Pancreas (tissue), 10 donors: ENCODE results near the gene PEX1. TPM values are rescaled to one million over a fixed set of nuclear protein-coding genes. Genes with fewer than 3 reads are reported as not detected.

Experiments used
- ATAC-seq, 4 donors: fragments of 200-7000 bp; cut with Tn5 transposase; one replicate each; pipeline versions ENCODE4 v1.8.0 to v1.9.1; 2020; ENCODE audit warnings: mild to moderate bottlenecking in 4 of 4, moderate library complexity in 4 of 4
- DNase-seq, 6 donors: peaks; one replicate each; pipeline ENCODE4 v3.0.0-alpha.2; 2020
- FAIRE-seq: peaks from 2 replicates; lab custom pipeline; 2012; peaks lifted over from hg19 to GRCh38; lab: Jason Lieb, UNC
- H3K27ac ChIP-seq, 4 donors: fragments of 200-600 bp; sonication (generic); 1 replicate in 3 of 4; 2 replicates in 1 of 4; pipeline versions ENCODE4 v1.5.0 to v1.8.0; 2020
- H3K27me3 ChIP-seq, 4 donors: fragments of 200-600 bp; one replicate each; pipeline ENCODE4 v1.8.0; 2021
- H3K36me3 ChIP-seq, 3 donors: fragments of 200-600 bp; sonication (generic) in 1 of 3; one replicate each; pipeline versions ENCODE4 v1.5.0 to v1.8.0; 2020 to 2021
- H3K4me1 ChIP-seq, 3 donors: fragments of 200-600 bp; one replicate each; pipeline ENCODE4 v1.8.0; 2021
- H3K4me3 ChIP-seq, 4 donors: fragments of 200-600 bp; sonication (generic) in 2 of 4; one replicate each; pipeline versions ENCODE4 v1.5.0 to v1.8.0; 2020 to 2021
- H3K9me3 ChIP-seq, 4 donors: fragments of 200-600 bp; one replicate each; pipeline ENCODE4 v1.8.0; 2021
- WGBS, 2 donors: extraction: QIAGEN DNeasy Blood & Tissue Kit; methylation state at CpG; one replicate each; pipeline ENCODE4 v1.1.7; 2013; 5-methylcytosine and 5-hydroxymethylcytosine counted together
- intact Hi-C, 3 donors: fragments of 100-400 bp; cut with DNase I; formaldehyde crosslinking; loops; one replicate each; pipeline versions ENCODE4 v1.11.1 to v1.14.2; 2022
- polyA plus RNA-seq, 2 donors: library from polyadenylated mRNA; stranded (reverse); fragments of 200-250 nt; gene quantifications; one replicate each; pipeline ENCODE4 v1.2.3, GENCODE V29; 2013
- total RNA-seq, 6 donors: library from RNA; stranded (reverse); fragmentation: NEBNext Ultra II Directional in 4 of 6; extraction: Animal tissue kit (Norgen Biotek cat#: 25700) in 4 of 6; gene quantifications; one replicate each; pipeline versions ENCODE4 v1.2.1 to v1.2.4, GENCODE V29; 2021 to 2023
- TF ChIP-seq, protein P1 (sequence below), 4 donors: fragments of 200-600 bp; sonication (generic) in 3 of 4; IDR thresholded peaks; one replicate each; pipeline versions ENCODE4 v1.5.0 to v1.8.0; 2021; ENCODE audit warnings: antibody characterized with exemption in 4 of 4
- donor health status: healthy with polysubstance abuse.
- donor health status: DM: no; HTN: no; CAD: no; lungs with moderate emphysema.
- donor health status: DM: no; HTN: no; CAD: no.
- donor health status: control.
- donor health status: control.
- donor health status: Bipolar disorder and iron deficiency.
- donor health status: DM: yes; HTN: yes; CAD: no.
- donor health status: DM: no; HTN: no; CAD: no.
- donor health status: DM: no; HTN: no; CAD: no.
- donor health status: DM: yes; HTN: yes; CAD: no.

The PEX1 gene
- total and polyA plus RNA-seq, 8 donors, result 7.6 to 20.8 (median 10.5) TPM

DNA sequence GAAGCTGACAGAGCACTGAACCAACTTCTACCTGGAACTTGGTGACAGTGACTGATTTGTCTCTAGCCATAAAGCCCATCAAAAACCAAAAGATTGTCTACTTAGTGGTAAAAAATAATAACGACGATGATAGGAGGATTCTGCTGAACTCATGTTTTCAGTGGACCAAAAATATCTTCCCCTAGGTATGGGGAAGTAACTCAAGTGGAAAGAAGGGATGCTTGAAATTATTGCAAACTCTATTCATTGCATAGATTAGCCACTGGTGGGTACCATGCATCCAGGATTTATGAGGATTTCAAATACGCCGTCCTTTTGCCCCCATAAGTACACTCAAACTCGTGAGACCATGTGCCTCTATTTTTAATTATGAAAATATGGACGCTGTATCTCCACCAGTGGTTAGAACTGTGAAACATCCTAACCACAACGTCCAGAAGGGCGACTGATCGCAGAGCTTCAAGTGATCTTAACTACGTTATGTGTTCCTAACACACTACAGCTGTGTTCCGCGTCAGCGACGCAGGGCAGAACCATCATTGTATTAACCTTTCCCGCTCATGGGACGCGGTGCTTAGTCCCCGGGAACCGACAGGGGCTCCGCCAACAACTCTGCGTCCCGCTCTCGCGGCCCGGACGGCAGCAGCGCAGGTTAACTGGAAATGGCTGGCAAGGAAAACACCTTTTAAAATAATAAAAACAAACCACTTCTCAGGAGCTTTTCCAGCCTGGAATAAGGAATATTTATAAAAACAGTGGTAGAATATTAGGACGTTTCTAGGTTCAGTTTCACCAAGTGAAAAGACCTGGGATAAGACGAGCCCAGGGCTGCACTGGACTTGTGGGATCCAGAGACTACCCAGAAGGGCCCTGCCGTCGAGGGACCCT lies 776 bp downstream of the PEX1 start:
- no peaks in the 10 kb centered on the region for H3K9me3 ChIP-seq
- peaks cover 0 to 20% (median 3%) of the 10 kb centered on the region in 3 donors for H3K36me3 ChIP-seq
- H3K27ac ChIP-seq, result peak overlapping the region; percentile 56 to 84 (median 72)
- WGBS, 2 donors, result 0 to 1% methylated on average over 31 of the region's 31 CpGs
- DNase-seq, result peak; percentile 28 to 74 (median 44)
- TF ChIP-seq, protein P1, sequence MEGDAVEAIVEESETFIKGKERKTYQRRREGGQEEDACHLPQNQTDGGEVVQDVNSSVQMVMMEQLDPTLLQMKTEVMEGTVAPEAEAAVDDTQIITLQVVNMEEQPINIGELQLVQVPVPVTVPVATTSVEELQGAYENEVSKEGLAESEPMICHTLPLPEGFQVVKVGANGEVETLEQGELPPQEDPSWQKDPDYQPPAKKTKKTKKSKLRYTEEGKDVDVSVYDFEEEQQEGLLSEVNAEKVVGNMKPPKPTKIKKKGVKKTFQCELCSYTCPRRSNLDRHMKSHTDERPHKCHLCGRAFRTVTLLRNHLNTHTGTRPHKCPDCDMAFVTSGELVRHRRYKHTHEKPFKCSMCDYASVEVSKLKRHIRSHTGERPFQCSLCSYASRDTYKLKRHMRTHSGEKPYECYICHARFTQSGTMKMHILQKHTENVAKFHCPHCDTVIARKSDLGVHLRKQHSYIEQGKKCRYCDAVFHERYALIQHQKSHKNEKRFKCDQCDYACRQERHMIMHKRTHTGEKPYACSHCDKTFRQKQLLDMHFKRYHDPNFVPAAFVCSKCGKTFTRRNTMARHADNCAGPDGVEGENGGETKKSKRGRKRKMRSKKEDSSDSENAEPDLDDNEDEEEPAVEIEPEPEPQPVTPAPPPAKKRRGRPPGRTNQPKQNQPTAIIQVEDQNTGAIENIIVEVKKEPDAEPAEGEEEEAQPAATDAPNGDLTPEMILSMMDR (IDR thresholded peaks at IDR 0.05), result no peak
- H3K4me3 ChIP-seq, result peak overlapping the region; percentile 82 to 90 (median 90)
- peak; percentile 36 to 66 (median 52) for ATAC-seq
- no peak for FAIRE-seq
- intact Hi-C loops, result no loop called here
- H3K27me3 ChIP-seq, result no peaks in the 10 kb centered on the region
- H3K4me1 ChIP-seq, result peaks cover 5 to 15% (median 15%) of the 10 kb centered on the region in 3 donors

DNA sequence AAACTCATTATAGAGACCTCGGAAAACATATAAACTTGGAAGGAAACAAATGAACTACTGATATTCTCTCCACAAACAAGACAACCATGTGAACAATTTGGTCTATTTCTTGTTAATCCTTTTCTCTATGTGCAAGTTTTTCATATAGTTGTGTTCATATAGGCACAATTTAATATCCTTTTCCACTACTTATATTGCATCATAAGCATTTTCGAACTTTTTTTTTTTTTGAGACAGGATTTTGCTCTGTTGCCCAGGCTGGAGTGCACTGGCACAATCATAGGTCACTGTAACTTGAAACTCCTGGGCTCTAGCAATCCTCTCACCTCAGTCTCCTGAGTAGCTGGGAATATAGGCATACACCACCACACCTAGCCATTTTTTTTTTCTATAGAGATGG lies 5.2 kb downstream of the PEX1 start:
- FAIRE-seq (no peak), DNase-seq (no peak), ATAC-seq (no peak)
- Histone ChIP-seq H3K36me3 (no peaks in the 10 kb centered on the region), H3K9me3 (no peaks in the 10 kb centered on the region), H3K27me3 (no peaks in the 10 kb centered on the region), H3K4me3 (no peak overlapping the region), H3K27ac (no peak overlapping the region), H3K4me1 (peaks cover 5 to 11% (median 11%) of the 10 kb centered on the region in 3 donors)
- intact Hi-C loops, result no loop called here
- 74 to 84% methylated on average over 2 of the region's 2 CpGs for WGBS, 2 donors
- TF ChIP-seq, protein P1 (IDR thresholded peaks at IDR 0.05), result no peak

DNA sequence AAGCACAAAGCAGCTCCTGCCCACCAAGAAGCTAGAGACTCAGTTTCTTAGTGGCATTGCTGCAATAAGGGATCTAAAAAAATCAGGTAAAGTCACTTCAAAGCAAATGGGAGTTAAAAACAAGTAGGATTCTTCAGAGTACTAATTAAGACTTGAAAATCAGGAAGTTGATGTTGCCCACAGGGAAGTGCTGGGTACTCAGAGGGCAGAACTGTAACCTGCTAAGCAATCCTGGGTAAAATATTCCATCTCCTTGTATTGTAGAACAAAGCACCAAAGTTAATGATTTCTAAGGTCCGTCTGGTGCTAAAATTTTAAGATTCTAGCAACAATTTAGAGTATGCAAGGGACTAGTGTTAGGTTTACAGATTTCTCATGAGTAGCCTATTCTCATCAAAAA lies 8.3 kb downstream of the PEX1 start:
- 72 to 77% methylated on average over 1 of the region's 1 CpG for WGBS, 2 donors
- no peak for ATAC-seq
- no peak for FAIRE-seq
- Histone ChIP-seq H3K9me3 (no peaks in the 10 kb centered on the region), H3K4me1 (no peaks in the 10 kb centered on the region), H3K27me3 (no peaks in the 10 kb centered on the region), H3K36me3 (peaks cover 0 to 15% (median 5%) of the 10 kb centered on the region in 3 donors), H3K27ac (no peak overlapping the region), H3K4me3 (no peak overlapping the region)
- TF ChIP-seq, protein P1 (IDR thresholded peaks at IDR 0.05), result no peak
- no peak for DNase-seq
- intact Hi-C loops, result no loop called here

DNA sequence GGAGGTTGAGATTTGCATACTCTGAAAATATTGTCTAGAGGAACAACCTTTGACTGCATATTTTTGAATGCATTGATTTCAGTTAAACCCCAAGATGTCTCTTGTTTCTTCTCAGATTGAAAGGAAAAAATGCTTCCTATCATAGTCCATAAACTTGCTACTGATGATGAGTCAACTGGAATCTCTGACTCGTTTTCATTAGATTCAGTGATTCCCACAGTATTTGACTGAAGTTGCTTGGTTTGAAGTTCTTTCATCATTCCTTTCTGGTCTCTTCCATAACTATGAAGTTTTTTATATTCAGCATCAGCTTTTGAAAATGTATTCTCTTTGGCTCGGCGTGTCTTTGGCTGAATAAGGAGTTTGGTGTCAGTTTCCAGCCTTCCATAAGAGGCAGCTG lies 10.7 kb downstream of the PEX1 start:
- Histone ChIP-seq H3K4me3 (no peak overlapping the region), H3K9me3 (no peaks in the 10 kb centered on the region), H3K27ac (no peak overlapping the region), H3K27me3 (no peaks in the 10 kb centered on the region), H3K36me3 (peaks cover 0 to 15% (median 12%) of the 10 kb centered on the region in 3 donors), H3K4me1 (no peaks in the 10 kb centered on the region)
- WGBS, 2 donors, result 82 to 83% methylated on average over 3 of the region's 3 CpGs
- intact Hi-C loops, result no loop called here
- no peak for DNase-seq
- no peak for ATAC-seq
- TF ChIP-seq, protein P1 (IDR thresholded peaks at IDR 0.05), result no peak
- no peak for FAIRE-seq
